NCI-H1694 (cell line): Measurements from ENCODE around the gene MC4R.
"Not testable (repeated sequence)": the region's sequence is repeated elsewhere in the genome, so short reads cannot be mapped to it uniquely, and the experiment has no call there.

Experiments
- DNase-seq: peaks from one replicate; lab custom pipeline; 2025; lab: John Stamatoyannopoulos, UW

The MC4R gene

GRCh38 chr18:60372596-60372995, at the start of gene MC4R:
MC4R (minus strand) TSS chr18:60372775; CDS start chr18:60372349, 426 bp downstream.
- DNase-seq: peak; percentile 89

DNA sequence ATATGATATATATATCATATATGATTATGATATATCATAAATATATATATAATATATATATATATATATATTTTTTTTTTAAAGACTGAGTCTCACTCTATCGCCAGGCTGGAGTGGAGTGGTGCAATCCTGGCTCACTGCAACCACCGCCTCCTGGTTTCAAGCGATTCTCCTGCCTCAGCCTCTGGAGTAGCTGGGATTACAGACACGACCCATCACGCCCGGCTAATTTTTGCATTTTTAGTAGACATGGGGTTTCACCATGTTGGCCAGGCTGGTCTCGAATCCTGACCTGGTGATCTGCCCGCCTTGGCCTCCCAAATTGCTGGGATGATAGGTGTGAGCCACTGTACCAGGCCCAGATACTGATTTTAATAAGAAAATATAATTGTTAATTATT, 49.7 kb upstream of the MC4R start:
- DNase-seq: not testable (repeated sequence)

GRCh38 chr18:60421356-60422118, 49.0 kb upstream of the MC4R start:
- no peak for DNase-seq

- no peak for DNase-seq
These were observed 45.4 kb upstream of the MC4R start for GRCh38 chr18:60417946-60418345.

DNA sequence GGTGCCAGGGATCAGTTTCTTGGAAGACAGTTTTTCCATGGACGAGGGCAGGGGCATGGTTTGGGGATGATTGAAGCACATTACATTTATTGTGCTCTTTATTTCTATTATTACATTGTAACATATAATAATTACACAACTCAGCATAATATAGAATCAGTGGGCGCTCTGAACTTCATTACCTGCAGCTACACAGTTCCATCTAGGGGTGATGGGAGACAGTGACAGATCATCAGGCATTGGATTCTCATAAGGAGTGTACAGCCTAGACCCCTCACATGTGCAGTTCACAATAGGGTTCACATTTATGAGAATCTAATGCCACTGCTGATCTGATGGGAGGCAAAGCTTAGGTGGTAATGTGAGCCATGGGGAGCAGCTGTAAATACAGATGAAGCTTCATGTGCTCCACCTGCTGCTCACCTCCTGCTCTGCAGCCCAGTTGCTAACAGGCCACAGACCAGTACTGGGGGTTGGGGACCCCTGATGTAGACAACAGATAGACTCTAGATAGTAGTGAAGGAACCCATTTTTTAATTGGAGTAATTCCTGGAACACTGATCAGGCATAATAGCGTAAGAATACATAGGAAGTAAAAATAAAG, 41.5 kb upstream of the MC4R start:
- DNase-seq: no peak

GRCh38 chr18:60411715-60412114, 39.1 kb upstream of the MC4R start:
- no peak for DNase-seq

DNA sequence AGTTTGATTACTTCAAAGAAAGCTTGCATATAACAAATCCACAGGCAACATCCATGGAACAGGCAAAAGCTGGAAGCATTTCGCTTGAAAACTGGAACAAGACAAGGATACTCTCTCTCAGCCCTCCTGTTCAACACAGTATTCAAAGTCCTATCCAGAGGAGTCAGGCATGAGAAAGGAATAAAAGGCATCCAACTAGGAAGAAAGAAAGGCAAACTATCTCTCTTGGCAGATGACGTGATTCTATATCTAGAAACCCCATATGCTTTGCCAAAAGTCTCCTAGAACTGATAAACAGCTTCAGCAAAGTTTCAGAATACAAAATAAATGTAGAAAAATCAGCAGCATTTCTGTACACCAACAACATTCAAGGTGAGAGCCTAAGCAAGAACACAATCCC, 34.1 kb upstream of the MC4R start:
- DNase-seq: no peak

GRCh38 chr18:60404486-60405085, 32.0 kb upstream of the MC4R start:
- DNase-seq: no peak

- no peak for DNase-seq
These were observed 28.8 kb upstream of the MC4R start for GRCh38 chr18:60401346-60401745.

- no peak for DNase-seq
These were observed 19.1 kb upstream of the MC4R start for GRCh38 chr18:60391571-60392226.

DNA sequence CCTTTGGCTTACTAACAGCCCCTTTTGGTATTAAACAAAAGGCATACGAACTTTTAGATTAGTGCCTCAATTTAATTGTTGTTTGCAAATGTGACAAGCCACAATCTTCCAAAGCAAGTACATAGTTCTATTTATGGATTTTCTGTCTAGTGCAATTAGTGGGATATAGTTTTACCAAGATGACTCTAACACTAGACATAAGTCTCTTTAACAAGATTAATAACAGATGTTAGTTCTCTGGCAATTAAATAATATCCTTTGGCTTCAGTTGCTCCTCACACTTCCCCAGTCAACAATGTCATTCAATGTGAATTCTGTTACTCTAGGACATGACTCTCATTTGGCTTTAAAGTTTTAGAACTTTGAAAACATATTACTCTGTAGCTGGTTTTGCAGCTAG, 16.7 kb upstream of the MC4R start:
- no peak for DNase-seq

- no peak for DNase-seq
These were observed 13.1 kb upstream of the MC4R start for GRCh38 chr18:60385693-60386092.

GRCh38 chr18:60383893-60384292, 11.3 kb upstream of the MC4R start:
- DNase-seq: no peak

- DNase-seq: no peak
These were observed 5.3 kb upstream of the MC4R start for GRCh38 chr18:60377778-60378469.

GRCh38 chr18:60372132-60372531, 443 bp downstream of the MC4R start:
- DNase-seq: no peak

- DNase-seq: no peak
These were observed 14.1 kb downstream of the MC4R start for GRCh38 chr18:60358516-60358915.

- no peak for DNase-seq
These were observed 21.6 kb downstream of the MC4R start for GRCh38 chr18:60350941-60351340.

GRCh38 chr18:60350150-60350549, 22.4 kb downstream of the MC4R start:
- no peak for DNase-seq

- no peak for DNase-seq
These were observed 25.0 kb downstream of the MC4R start for GRCh38 chr18:60347526-60348045.

DNA sequence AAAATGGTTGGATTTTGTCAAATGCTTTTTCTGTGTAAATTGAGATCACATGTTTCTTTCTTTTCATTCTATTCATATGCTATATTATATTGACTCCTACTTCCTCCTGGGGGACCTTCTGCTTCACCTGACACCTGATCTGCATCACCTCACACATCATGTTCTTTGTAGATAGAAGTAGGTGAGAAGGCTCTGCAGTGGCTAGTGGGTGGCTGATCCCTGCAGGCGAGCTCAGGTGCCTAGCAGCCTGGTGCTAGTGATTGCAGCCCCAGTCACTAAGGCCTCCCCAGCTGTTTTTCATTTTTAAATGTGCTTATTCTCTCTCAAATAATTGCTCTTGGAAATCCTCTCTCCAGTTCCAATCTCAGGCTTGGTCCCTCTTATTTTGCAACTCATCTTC, 33.6 kb downstream of the MC4R start:
- no peak for DNase-seq

DNA sequence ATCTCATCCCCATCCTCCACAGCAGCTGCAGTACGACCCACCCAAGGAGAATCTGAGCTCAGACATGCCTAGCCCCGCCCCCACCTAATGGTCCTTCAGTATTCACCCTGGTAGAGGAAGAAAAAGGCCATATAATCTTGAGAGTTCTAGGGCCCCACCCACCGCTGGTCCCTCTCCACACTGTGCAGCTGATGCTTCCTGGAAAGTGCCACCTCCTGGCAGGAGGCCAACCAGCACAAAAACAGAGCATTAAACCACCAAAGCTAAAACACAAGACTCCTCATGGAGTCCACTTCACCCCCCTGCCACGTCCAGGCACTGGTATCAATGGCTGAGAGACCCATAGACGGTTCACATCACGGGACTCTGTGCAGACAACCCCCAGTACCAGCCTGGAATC, 40.7 kb downstream of the MC4R start:
- DNase-seq: no peak

DNA sequence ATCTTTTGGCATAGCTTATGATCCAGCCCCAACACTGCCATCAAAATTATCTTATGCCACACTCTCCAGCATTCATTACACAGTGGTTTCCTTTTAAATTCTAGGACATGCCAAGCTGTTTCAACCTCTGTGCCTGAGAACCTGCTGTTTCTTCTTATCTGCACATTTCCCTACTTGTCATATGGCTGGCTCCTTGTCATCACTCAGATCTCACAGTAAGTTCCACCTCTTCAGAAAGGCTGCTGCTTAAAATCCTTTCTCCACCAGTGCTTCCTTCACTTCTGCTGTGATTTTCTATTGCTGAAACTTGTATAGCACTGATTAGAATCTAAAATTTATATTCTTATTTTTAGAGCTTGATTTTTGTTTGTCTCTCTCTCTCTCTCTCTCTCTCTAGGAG, 43.4 kb downstream of the MC4R start:
- no peak for DNase-seq
